Measurements from ENCODE around the gene WIPF1.
A peak's percentile ranks its signal among the peaks of the same experiment; 100 is the strongest.

Gene WIPF1

GRCh38 chr2:174595116-174595809 is 2.3 kb downstream of the WIPF1 start:
- no peak for DNase-seq (ENCODE audit: low read depth)

- DNase-seq (ENCODE audit: low read depth) = no peak
Measured at GRCh38 chr2:174594456-174594855, 3.1 kb downstream of the WIPF1 start.

- DNase-seq (ENCODE audit: low read depth) = peak; percentile 72
Measured at GRCh38 chr2:174593574-174594203, 3.9 kb downstream of the WIPF1 start.

- DNase-seq (ENCODE audit: low read depth) = no peak
Measured at GRCh38 chr2:174593041-174593440, 4.6 kb downstream of the WIPF1 start.

GRCh38 chr2:174591740-174592139 is 5.9 kb downstream of the WIPF1 start:
- DNase-seq (ENCODE audit: low read depth) = no peak

- peak; percentile 37 for DNase-seq (ENCODE audit: low read depth)
Measured at GRCh38 chr2:174590928-174591648, 6.5 kb downstream of the WIPF1 start.

GRCh38 chr2:174590346-174590745 is 7.3 kb downstream of the WIPF1 start:
- no peak for DNase-seq (ENCODE audit: low read depth)

- no peak for DNase-seq (ENCODE audit: low read depth)
Measured at GRCh38 chr2:174589334-174589733, 8.3 kb downstream of the WIPF1 start.

- DNase-seq (ENCODE audit: low read depth) = no peak
Measured at GRCh38 chr2:174588463-174588862, 9.1 kb downstream of the WIPF1 start.

- DNase-seq (ENCODE audit: low read depth) = no peak
Measured at GRCh38 chr2:174587579-174587978, 10.0 kb downstream of the WIPF1 start.

GRCh38 chr2:174586418-174587295 is 10.9 kb downstream of the WIPF1 start:
- DNase-seq (ENCODE audit: low read depth) = peak; percentile 60

GRCh38 chr2:174585657-174586252 is 11.8 kb downstream of the WIPF1 start:
- no peak for DNase-seq (ENCODE audit: low read depth)

GRCh38 chr2:174585146-174585545 is 12.5 kb downstream of the WIPF1 start:
- DNase-seq (ENCODE audit: low read depth) = peak; percentile 23

- DNase-seq (ENCODE audit: low read depth) = no peak
Measured at GRCh38 chr2:174581491-174581890, 16.1 kb downstream of the WIPF1 start.

- no peak for DNase-seq (ENCODE audit: low read depth)
Measured at GRCh38 chr2:174580951-174581350, 16.7 kb downstream of the WIPF1 start.

GRCh38 chr2:174577967-174578589 is 19.5 kb downstream of the WIPF1 start:
- peak; percentile 65 for DNase-seq (ENCODE audit: low read depth)

GRCh38 chr2:174575124-174575776 is 22.4 kb downstream of the WIPF1 start:
- no peak for DNase-seq (ENCODE audit: low read depth)

- no peak for DNase-seq (ENCODE audit: low read depth)
Measured at GRCh38 chr2:174574657-174575056, 22.9 kb downstream of the WIPF1 start.

- DNase-seq (ENCODE audit: low read depth) = no peak
Measured at GRCh38 chr2:174573621-174574081, 24.0 kb downstream of the WIPF1 start.

GRCh38 chr2:174572556-174572955 is 25.0 kb downstream of the WIPF1 start:
- DNase-seq (ENCODE audit: low read depth) = no peak

All from fibroblast of gingiva (primary cell).